Endodermal cell (in vitro differentiated cells): ENCODE measurements around the gene CNOT6. TPM values are rescaled to one million over a fixed set of nuclear protein-coding genes. Genes with fewer than 3 reads are reported as not detected.

Experiments used
- DNase-seq: peaks from one replicate; pipeline ENCODE4 v3.0.0-alpha.2; 2017
- H3K27ac ChIP-seq: 2 replicates; pipeline ENCODE4 v1.5.1; 2013; ENCODE audit warnings: mild to moderate bottlenecking, low read depth, low read length, moderate library complexity
- H3K27me3 ChIP-seq: 2 replicates; pipeline ENCODE4 v1.6.1; 2013; ENCODE audit warnings: mild to moderate bottlenecking, low read length, moderate library complexity; ENCODE audit not compliant: insufficient read depth, control insufficient read depth, poor library complexity, severe bottlenecking
- H3K36me3 ChIP-seq: 2 replicates; pipeline ENCODE4 v1.7.0; 2013; ENCODE audit warnings: mild to moderate bottlenecking, low read length, moderate library complexity; ENCODE audit not compliant: control insufficient read depth, insufficient read depth
- H3K4me1 ChIP-seq: one replicate; pipeline ENCODE4 v1.7.0; 2013; ENCODE audit warnings: low read length; ENCODE audit not compliant: control insufficient read depth, insufficient read depth
- H3K4me3 ChIP-seq: 2 replicates; pipeline ENCODE4 v1.5.1; 2013; ENCODE audit warnings: mild to moderate bottlenecking, low read length, moderate library complexity
- H3K9ac ChIP-seq: 2 replicates; pipeline ENCODE4 v1.6.1; 2013; ENCODE audit warnings: mild to moderate bottlenecking, low read length, moderate library complexity; ENCODE audit not compliant: poor library complexity, severe bottlenecking; ENCODE audit errors: extremely low read depth
- H3K9me3 ChIP-seq: 2 replicates; pipeline ENCODE4 v1.6.1; 2013; ENCODE audit warnings: mild to moderate bottlenecking, low read length, moderate library complexity; ENCODE audit not compliant: control insufficient read depth
- H3K27ac Mint-ChIP-seq: 2 replicates; pipeline ENCODE4 v1.8.0; 2020; ENCODE audit warnings: mixed read lengths
- H3K27me3 Mint-ChIP-seq: 2 replicates; pipeline ENCODE4 v1.8.0; 2021; ENCODE audit warnings: mild to moderate bottlenecking, mixed read lengths; ENCODE audit not compliant: insufficient read depth
- H3K36me3 Mint-ChIP-seq: 2 replicates; pipeline ENCODE4 v1.8.0; 2020; ENCODE audit warnings: low read depth, mixed read lengths
- H3K4me1 Mint-ChIP-seq: 2 replicates; pipeline ENCODE4 v1.8.0; 2020; ENCODE audit warnings: mixed read lengths
- H3K4me3 Mint-ChIP-seq: 2 replicates; pipeline ENCODE4 v1.8.0; 2020; ENCODE audit warnings: mild to moderate bottlenecking, moderate library complexity, mixed read lengths
- H3K9me3 Mint-ChIP-seq: 2 replicates; pipeline ENCODE4 v1.8.0; 2020; ENCODE audit warnings: mild to moderate bottlenecking, mixed read lengths
- WGBS, 2 experiments: methylation state at CpG; one replicate each; pipeline versions ENCODE4 v1.1.5 to v1.1.7; 2013; ENCODE audit warnings: missing lambda C conversion rate in 2 of 2, mixed read lengths in 1 of 2; ENCODE audit not compliant: insufficient coverage in 1 of 2, insufficient read length in 1 of 2; 5-methylcytosine and 5-hydroxymethylcytosine counted together
- total RNA-seq, 2 donors: library from RNA; stranded (reverse); fragmentation: NEBNext Ultra II Directional in 1 of 2; extraction: Animal tissue kit (Norgen Biotek cat#: 25700) in 1 of 2; gene quantifications; 2 replicates in 1 of 2; 3 replicates in 1 of 2; pipeline ENCODE4 v1.2.1, GENCODE V29; 2021
- TF ChIP-seq, protein P1 (sequence below): fragments of 200-600 bp; sonication (generic); conservative IDR thresholded peaks from 2 replicates; pipeline ENCODE4 v1.5.0; 2021; ENCODE audit warnings: antibody characterized with exemption, mild to moderate bottlenecking

The CNOT6 gene
- total RNA-seq, 2 donors from 2014 or later = 40.4 to 42.9 TPM

DNA sequence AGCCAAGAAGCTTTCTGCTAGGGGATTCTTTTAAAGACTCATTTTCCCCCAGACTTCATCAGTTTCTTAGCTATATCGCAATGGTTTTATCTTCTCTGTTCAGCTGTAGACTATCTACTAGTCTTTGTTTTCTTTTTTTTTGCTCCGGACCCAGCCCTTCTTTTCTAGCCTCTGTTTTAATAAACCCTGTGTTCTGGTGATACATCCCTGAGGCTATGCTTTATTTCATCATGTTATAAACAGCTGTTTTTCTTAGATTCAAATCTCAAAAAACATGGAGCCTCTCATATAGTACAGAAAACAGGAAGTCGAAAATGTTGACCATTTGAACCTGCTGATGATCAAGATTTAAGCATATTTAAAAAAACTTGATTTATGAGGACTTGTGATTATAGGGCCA lies 59.4 kb downstream of the CNOT6 start:
- no peaks in the 10 kb centered on the region for H3K4me1 ChIP-seq
- no peak overlapping the region for H3K27ac Mint-ChIP-seq
- peaks cover 83% of the 10 kb centered on the region for H3K36me3 Mint-ChIP-seq
- H3K4me3 ChIP-seq = no peak overlapping the region
- H3K36me3 ChIP-seq = peaks cover 79% of the 10 kb centered on the region
- H3K9ac ChIP-seq = no peak overlapping the region
- no peak for DNase-seq
- TF ChIP-seq, protein P1, sequence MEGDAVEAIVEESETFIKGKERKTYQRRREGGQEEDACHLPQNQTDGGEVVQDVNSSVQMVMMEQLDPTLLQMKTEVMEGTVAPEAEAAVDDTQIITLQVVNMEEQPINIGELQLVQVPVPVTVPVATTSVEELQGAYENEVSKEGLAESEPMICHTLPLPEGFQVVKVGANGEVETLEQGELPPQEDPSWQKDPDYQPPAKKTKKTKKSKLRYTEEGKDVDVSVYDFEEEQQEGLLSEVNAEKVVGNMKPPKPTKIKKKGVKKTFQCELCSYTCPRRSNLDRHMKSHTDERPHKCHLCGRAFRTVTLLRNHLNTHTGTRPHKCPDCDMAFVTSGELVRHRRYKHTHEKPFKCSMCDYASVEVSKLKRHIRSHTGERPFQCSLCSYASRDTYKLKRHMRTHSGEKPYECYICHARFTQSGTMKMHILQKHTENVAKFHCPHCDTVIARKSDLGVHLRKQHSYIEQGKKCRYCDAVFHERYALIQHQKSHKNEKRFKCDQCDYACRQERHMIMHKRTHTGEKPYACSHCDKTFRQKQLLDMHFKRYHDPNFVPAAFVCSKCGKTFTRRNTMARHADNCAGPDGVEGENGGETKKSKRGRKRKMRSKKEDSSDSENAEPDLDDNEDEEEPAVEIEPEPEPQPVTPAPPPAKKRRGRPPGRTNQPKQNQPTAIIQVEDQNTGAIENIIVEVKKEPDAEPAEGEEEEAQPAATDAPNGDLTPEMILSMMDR = no peak
- peaks cover 3% of the 10 kb centered on the region for H3K4me1 Mint-ChIP-seq
- WGBS, 2 experiments = 92 to 94% methylated on average over 2 to 3 of the region's 3 CpGs
- H3K27ac ChIP-seq = no peak overlapping the region
- no peak overlapping the region for H3K4me3 Mint-ChIP-seq
- no peaks in the 10 kb centered on the region for H3K9me3 ChIP-seq
- H3K27me3 Mint-ChIP-seq = no peaks in the 10 kb centered on the region
- H3K9me3 Mint-ChIP-seq = no peaks in the 10 kb centered on the region
- H3K27me3 ChIP-seq = no peaks in the 10 kb centered on the region

DNA sequence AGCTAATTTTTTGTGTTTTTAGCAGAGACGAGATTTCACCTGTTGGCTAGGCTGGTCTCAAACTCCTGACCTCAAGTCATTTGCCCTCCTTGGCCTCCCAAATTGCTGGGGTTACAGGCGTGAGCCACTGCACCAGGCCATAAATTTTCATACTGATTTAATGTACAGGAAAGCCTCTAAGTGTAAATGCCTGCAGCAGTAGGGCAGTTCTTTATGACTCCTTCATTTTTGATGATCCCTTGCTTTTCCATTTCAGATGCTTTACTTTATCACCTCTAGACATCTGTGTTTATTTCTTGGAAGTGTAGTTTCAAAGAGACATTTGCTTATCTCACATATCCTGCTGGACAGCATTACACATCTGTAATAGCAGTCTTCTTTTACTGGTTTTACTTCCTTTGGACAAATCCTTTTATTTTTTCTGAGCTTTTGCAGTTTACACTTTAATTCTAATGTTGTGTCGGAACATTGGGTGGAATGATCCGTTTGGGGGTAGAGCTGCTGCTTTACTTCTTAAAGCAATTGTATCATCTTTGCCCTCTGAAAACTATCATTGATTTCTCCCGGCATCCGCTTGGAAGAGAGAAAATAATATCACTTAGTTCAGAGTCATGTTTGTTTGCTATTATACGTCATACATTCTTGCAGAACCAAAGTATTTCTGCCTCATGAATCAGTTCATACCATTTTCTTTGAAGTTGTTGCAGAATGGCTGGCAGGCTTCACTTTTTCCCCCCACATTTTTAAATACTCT lies 61.2 kb downstream of the CNOT6 start:
- TF ChIP-seq, protein P1 = no peak
- H3K36me3 ChIP-seq = peaks cover 74% of the 10 kb centered on the region
- no peaks in the 10 kb centered on the region for H3K27me3 Mint-ChIP-seq
- WGBS, 2 experiments = 92 to 98% methylated on average over 7 of the region's 7 CpGs
- H3K9ac ChIP-seq = no peak overlapping the region
- DNase-seq = no peak
- no peak overlapping the region for H3K4me3 Mint-ChIP-seq
- peaks cover 85% of the 10 kb centered on the region for H3K36me3 Mint-ChIP-seq
- no peak overlapping the region for H3K4me3 ChIP-seq
- H3K9me3 ChIP-seq = no peaks in the 10 kb centered on the region
- no peaks in the 10 kb centered on the region for H3K4me1 ChIP-seq
- H3K27me3 ChIP-seq = no peaks in the 10 kb centered on the region
- H3K9me3 Mint-ChIP-seq = no peaks in the 10 kb centered on the region
- H3K27ac Mint-ChIP-seq = peak overlapping the region; percentile 13
- H3K4me1 Mint-ChIP-seq = no peaks in the 10 kb centered on the region
- H3K27ac ChIP-seq = no peak overlapping the region

DNA sequence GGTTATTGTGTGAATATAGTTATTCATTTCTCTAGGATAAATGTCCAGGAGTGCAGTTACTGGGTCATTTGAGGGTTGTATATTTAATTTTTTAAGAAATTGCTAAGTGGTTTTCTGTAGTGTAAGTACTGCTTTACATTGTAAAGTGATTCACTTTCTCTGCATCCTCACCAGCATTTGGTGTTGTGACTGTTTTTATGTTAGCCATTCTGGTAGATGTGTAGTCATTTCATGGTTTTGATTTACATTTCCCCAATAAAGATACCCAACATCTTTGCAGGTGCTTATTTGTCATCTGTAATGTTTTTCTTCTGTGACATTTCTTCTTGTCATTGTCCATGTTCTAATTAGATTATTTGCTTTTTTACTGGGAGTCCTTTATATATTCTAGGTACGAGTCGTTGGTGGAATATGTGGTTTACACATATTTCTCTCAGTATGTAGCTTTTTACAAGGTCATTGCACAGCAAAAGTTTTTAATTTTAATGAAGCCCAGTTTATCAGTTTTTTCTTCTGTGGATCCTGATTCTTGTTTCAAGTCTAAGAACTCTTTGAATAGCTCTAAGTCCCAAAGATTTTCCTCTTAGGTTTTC lies 63.1 kb downstream of the CNOT6 start:
- Mint-ChIP-seq H3K27ac (no peak overlapping the region), H3K27me3 (no peaks in the 10 kb centered on the region), H3K36me3 (peaks cover 84% of the 10 kb centered on the region), H3K4me3 (no peak overlapping the region), H3K4me1 (no peaks in the 10 kb centered on the region), H3K9me3 (no peaks in the 10 kb centered on the region)
- DNase-seq = no peak
- no peaks in the 10 kb centered on the region for H3K4me1 ChIP-seq
- WGBS, 2 experiments = 78 to 100% methylated on average over 2 of the region's 2 CpGs
- no peak overlapping the region for H3K4me3 ChIP-seq
- no peaks in the 10 kb centered on the region for H3K27me3 ChIP-seq
- TF ChIP-seq, protein P1 = no peak
- no peak overlapping the region for H3K9ac ChIP-seq
- no peaks in the 10 kb centered on the region for H3K9me3 ChIP-seq
- no peak overlapping the region for H3K27ac ChIP-seq
- H3K36me3 ChIP-seq = peaks cover 70% of the 10 kb centered on the region
